ENCODE data around the gene KCNJ10.

KCNJ10 gene

DNA sequence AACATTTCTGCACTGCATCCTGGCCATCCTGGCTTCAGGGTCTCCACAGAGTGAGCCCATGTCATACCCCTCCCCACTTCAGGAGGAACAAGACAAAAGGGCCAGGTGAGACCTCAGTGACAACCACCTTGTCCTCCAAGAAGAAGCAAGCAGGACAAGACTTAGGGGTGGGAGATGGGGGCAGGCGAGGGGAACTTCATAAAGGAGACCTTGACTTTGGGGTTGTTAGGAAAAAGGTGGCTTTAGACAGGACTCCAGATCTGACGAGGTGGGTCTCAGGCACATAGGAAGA is 91.9 kb downstream of the KCNJ10 start:
- no peak overlapping the region for H3K4me3 ChIP-seq (ENCODE audit: low read depth, low read length)
- ChIA-PET CTCF (interaction anchor here (3.9 kb wide), 1 partner anchor 28 kb away, joined by 24 read pairs; no protein-coding TSS in a partner anchor), POLR2A (no interaction called here)
- TF ChIP-seq, protein P1, sequence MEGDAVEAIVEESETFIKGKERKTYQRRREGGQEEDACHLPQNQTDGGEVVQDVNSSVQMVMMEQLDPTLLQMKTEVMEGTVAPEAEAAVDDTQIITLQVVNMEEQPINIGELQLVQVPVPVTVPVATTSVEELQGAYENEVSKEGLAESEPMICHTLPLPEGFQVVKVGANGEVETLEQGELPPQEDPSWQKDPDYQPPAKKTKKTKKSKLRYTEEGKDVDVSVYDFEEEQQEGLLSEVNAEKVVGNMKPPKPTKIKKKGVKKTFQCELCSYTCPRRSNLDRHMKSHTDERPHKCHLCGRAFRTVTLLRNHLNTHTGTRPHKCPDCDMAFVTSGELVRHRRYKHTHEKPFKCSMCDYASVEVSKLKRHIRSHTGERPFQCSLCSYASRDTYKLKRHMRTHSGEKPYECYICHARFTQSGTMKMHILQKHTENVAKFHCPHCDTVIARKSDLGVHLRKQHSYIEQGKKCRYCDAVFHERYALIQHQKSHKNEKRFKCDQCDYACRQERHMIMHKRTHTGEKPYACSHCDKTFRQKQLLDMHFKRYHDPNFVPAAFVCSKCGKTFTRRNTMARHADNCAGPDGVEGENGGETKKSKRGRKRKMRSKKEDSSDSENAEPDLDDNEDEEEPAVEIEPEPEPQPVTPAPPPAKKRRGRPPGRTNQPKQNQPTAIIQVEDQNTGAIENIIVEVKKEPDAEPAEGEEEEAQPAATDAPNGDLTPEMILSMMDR (IDR thresholded peaks at IDR 0.05; ENCODE audit: insufficient read depth, low read length, missing control alignments), result no peak
- DNase-seq (ENCODE audit: low read depth, low spot score), result no peak

DNA sequence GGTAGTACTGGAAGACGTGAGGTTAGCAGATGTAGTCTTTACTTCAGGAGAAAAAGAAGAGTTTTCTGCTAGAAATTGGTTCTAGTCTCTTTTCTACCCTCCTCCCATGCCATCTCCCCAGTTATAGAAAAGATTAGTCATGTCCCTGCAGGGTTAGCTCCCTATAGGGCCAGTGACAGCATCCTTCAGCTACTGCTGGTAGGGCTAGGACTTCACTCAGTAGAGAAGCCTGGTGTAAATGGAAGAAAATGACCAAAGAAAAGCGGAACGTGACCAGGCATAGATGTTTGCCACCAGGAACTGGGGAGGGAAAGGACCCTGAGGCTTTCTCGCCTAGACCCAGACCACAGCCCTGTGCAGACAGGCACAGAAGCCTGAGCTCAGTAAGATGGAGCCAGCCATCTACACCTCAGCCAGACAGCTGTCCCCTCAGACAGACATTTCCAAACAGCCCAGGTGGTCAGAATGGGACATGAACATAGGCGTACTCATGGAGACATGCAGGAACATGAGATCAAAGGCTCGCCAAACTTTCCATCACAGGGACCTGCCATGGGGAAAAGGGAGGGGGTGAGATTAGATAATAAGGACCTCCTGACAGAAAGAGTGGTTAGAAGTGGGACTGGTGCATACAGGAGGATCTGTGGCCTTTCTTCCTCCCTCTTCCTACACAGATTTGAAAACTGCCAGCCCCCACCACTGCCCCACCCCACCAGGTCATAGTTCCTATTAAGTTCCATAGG is 92.4 kb downstream of the KCNJ10 start:
- H3K4me3 ChIP-seq (ENCODE audit: low read depth, low read length), result no peak overlapping the region
- TF ChIP-seq, protein P1 (IDR thresholded peaks at IDR 0.05; ENCODE audit: insufficient read depth, low read length, missing control alignments), result no peak
- CTCF ChIA-PET, result interaction anchor here (3.9 kb wide), 1 partner anchor 28 kb away, joined by 24 read pairs; no protein-coding TSS in a partner anchor
- POLR2A ChIA-PET, result no interaction called here
- DNase-seq (ENCODE audit: low read depth, low spot score), result no peak

DNA sequence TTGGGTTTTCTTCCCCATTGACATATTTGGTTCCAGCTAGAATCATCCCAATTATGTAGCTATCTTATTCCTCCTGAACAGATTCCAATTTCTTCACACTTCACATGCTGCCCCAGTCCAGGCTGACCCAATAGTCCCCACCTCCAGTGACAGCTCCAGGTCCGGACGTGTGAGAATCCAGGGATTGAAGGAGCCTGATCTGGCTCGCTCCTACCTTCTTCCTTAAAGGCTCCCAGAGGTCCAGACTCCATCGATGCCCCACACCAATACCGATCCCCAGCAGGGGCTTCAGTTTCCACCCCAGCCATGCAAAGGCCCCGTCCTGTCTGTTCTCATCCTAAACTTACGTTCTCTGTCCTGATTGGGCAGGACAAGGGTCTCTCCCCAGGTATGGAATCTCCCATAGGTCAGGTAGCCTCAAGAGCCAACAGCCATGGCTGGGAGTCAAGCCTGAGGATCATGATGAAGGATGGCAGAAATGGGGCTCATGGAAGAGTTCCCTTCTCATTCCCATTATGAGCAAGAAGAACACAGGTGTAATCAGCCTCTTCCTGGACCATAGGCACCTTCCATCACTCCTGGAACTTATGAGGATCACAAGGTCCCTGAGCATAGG is 95.5 kb downstream of the KCNJ10 start:
- DNase-seq (ENCODE audit: low read depth, low spot score), result no peak

DNA sequence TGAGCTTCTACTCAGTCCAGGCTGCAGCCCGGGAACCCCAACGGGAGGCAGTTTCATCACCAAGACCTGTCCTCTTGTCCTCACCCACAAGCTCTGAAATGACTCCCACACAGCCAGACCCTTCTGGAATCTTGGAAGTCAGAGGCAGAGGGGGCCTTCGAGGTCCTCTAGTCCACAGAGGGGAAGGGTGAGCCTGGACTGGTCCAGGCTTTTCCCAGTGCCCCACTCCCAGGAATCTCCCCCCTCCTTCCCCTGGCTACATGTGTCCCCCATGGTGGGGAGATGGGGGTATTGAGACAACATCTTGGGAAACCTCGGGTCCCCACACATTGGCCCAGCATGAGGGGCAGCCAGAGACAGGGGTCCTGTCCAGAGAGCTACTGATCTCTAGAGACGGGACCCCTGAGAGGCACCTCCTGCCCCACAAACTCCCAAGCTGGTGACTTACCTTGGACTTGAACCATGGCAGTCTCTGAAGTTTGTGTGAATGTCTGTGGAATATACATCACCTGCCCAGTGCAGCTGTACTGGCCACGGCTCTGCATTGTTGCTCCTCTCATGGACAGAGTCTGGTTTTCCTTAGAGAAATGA is 96.5 kb downstream of the KCNJ10 start:
- ChIA-PET POLR2A (no interaction called here), CTCF (interaction anchor here (1.3 to 6.1 kb wide), 2 partner anchors 33 to 38 kb away, joined by 5 to 57 read pairs; no protein-coding TSS in a partner anchor)
- TF ChIP-seq, protein P1 (IDR thresholded peaks at IDR 0.05; ENCODE audit: insufficient read depth, low read length, missing control alignments), result no peak
- no peak for DNase-seq (ENCODE audit: low read depth, low spot score)
- no peak overlapping the region for H3K4me3 ChIP-seq (ENCODE audit: low read depth, low read length)

More for the DNA sequence above, 95.5 kb downstream of the KCNJ10 start:
- ChIA-PET CTCF (interaction anchor here (1.3 kb wide), 1 partner anchor 39 kb away, joined by 5 read pairs; no protein-coding TSS in a partner anchor), POLR2A (no interaction called here)
- TF ChIP-seq, protein P1 (IDR thresholded peaks at IDR 0.05; ENCODE audit: insufficient read depth, low read length, missing control alignments), result no peak
- no peak overlapping the region for H3K4me3 ChIP-seq (ENCODE audit: low read depth, low read length)

DNA sequence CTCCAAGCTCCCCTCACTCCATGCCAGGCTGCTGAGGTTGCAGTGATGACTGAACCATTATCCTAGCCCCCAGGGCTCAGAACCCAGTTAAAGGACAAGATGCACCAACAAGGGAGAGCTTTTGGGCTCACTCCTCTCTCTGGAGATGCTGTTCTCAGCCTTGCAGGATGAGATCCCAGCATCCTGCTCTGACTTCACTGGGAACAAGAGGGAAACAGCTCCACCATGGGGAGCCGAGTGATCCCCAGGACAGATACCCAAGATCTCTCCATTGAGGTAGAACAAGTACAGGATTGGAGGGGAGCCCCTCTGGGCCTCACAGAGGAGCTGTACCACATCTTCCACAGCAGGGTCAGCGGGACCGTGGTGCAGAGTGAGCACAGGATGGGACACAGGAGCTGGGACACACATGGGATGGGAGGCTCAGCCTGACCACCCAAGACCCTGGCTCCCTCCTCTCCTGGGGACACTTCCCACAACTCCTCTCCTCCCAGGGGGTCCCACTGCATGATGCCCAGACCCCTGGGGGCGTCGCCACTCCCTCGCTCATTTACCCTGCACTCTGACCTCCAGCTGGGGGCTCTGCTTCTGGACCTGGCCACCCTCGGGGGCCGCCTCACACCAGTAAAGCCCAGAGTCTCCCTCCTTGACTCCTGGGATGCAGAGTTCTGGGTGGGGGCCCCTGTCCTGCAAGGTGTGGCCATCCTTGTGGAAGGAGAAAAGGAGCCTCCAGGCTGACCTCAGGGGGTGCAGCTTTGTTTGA is 97.3 kb downstream of the KCNJ10 start:
- ChIA-PET CTCF (interaction anchor here (0.7 to 6.1 kb wide), 2 partner anchors 28 to 34 kb away, joined by 3 to 57 read pairs; no protein-coding TSS in a partner anchor), POLR2A (no interaction called here)
- H3K4me3 ChIP-seq (ENCODE audit: low read depth, low read length), result no peak overlapping the region
- TF ChIP-seq, protein P1 (IDR thresholded peaks at IDR 0.05; ENCODE audit: insufficient read depth, low read length, missing control alignments), result no peak
- no peak for DNase-seq (ENCODE audit: low read depth, low spot score)

Measured in AG04449 (cell line).